GM12873 (cell line): Measurements from ENCODE around the gene MRPL57.

ENCODE experiments used
- TF ChIP-seq, protein P1 (sequence below): IDR thresholded peaks from 2 replicates; pipeline ENCODE4 v1.5.1; 2012; ENCODE audit warnings: low read depth, mild to moderate bottlenecking, moderate library complexity, low read length, control low read depth; ENCODE audit not compliant: insufficient read depth; ENCODE audit errors: missing control alignments

Gene MRPL57

DNA sequence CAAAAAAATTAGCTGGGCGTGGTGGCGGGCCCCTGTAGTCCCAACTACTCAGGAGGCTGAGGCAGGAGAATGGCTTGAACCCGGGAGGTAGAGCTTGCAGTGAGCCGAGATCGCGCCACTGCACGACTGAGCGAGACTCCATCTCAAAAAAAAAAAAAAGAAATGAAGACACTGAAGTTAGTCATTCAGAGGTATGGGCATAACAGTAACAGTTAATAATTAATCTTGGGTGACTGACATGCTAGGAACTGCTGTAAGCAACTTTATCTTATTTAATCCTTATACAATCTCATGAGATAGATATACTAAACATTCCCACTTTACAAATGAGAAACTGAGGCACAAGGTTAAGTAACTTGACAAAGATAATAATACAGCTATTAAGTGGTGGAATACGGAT lies 5.0 kb upstream of the MRPL57 start:
- TF ChIP-seq, protein P1, sequence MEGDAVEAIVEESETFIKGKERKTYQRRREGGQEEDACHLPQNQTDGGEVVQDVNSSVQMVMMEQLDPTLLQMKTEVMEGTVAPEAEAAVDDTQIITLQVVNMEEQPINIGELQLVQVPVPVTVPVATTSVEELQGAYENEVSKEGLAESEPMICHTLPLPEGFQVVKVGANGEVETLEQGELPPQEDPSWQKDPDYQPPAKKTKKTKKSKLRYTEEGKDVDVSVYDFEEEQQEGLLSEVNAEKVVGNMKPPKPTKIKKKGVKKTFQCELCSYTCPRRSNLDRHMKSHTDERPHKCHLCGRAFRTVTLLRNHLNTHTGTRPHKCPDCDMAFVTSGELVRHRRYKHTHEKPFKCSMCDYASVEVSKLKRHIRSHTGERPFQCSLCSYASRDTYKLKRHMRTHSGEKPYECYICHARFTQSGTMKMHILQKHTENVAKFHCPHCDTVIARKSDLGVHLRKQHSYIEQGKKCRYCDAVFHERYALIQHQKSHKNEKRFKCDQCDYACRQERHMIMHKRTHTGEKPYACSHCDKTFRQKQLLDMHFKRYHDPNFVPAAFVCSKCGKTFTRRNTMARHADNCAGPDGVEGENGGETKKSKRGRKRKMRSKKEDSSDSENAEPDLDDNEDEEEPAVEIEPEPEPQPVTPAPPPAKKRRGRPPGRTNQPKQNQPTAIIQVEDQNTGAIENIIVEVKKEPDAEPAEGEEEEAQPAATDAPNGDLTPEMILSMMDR = no peak

DNA sequence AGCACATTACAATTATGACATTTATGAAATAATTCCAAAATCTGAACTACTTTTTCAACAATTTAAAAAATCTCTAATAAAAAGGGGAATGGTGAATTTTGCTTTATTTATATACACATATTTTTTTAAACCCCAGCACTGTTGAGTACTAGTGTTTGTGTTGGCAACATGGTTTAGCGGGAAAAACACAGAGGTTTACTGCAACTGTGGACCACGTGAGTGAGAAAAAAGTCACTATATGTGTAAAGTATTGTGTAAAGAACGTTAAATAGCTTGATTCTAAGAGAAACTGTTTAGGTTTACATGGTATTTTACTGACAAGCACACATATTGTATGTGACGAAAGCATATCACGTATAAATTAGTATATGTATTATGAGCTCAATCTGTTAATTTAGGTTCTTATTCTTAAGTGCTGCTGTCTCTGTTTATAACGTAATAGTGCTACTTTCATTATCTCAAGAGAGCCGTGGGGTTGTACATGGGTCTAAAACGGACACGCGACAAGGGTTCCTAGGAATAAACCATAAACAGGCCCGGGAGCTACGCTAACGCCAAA lies 723 bp upstream of the MRPL57 start:
- TF ChIP-seq, protein P1 = no peak

DNA sequence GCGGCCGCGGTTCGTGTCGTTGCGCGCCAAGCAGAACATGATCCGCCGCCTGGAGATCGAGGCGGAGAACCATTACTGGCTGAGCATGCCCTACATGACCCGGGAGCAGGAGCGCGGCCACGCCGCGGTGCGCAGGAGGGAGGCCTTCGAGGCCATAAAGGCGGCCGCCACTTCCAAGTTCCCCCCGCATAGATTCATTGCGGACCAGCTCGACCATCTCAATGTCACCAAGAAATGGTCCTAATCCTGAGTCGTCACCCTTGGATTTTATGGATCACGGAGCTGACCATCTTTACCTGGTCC lies 475 bp downstream of the MRPL57 start:
- TF ChIP-seq, protein P1 = no peak

DNA sequence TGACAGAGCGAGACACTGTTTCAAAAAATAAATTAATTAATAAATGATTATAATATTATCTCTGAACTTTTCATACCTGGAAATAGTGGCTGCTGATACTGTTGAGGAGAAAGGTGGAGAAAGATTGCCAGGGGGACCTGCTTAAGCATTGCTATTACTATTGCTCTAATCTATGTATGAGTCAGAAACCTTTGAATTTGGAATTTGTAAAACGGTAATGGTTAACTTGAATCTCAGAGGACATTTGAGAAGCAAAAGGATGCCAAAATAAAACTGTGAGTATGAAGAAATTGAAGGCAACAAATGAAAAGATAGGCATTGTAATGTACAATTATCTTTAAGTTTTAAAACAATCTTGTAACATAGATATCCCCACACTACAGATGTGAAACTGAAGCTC lies 5.2 kb downstream of the MRPL57 start:
- TF ChIP-seq, protein P1 = no peak

DNA sequence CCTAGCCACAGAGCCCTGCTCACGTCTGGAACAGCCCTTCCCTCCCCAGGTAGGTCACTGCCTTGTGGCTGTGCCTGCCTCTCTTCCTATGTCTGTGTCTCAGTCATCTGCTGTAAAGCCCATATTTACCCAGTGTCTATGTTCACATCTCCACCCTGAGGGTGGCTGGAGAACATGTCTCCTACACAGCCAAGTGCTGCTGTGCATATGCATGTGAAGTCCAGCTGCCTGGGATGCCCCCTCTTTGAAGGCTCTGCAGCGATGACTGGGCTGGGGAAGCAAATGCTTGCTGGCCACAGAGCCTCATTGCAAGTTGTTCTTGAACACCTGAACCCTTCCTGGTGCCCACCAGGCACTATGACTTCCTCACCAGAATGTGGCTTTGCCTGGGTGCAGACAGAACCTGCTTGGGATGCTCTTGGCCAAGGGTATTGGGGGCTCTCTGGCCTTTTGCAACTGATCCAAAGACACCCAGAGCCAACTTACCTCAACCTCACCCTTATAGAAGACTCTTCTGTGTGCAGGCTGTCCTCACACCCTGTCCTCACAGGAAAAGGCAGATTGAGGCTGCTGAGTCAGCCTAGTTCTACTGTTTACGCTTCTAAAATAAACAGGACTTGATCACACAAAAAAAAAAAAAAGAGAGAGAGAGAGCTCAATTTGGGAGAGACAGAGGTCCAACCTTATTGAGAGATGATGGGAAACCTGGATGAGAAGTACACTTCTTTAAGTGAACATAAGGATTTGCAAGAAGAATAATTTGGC lies 26.5 kb downstream of the MRPL57 start:
- TF ChIP-seq, protein P1 = no peak

DNA sequence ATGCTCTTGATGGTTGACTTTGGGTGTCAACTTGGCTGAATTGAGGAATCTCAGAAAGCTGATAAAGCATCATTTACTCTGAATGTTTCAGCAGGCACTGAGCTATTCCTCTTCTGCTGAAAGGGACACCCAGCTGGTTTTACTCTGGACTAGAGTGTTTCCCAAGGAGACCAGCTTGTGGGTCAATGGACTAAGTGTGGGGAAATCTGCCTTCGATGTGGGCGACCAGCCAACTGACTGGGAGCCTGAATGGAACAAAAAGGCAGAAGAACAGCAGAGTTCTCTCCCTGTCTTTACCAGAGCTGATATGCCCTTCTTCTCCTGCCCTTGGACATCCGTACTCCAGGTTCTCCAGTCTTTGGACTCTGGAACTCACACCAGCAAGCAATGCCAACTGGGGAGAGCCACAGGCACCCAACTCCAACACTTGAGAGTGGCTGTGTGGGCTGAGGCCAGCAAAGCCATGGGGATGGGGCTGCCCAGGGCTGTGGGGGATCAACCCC lies 32.2 kb downstream of the MRPL57 start:
- TF ChIP-seq, protein P1 = no peak

DNA sequence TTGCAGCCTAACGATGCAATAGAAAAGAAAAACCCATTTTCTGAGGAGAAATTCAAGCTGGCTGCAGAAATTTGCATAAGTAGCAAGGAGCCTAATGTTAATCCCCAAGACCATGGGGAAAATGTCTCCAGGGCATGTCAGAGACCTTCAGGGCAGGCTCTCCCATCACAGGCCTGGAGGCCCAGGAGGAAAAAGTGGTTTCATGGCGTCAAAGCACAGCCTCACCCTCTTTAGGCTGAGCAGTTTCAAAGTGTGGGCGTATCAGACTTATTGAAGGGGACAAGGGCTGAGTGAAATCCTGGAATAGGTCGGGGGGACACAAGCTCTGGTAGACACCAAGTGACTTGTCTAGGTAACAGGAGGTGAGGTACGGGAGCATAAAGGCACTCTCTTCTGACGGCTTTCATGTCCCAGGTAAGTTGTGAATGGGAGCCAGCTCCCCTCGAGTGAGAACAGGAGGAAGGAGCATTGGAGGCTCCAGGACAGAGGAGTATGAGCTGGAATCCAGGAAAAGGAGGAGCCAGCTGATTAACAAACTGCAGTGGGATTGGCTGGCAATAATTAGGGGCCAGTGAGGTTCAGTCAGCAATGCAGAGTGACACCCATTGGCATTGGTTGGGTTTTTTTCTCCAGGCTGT lies 35.8 kb downstream of the MRPL57 start:
- TF ChIP-seq, protein P1 = no peak
